SK-N-SH (cell line): ENCODE measurements around the gene PQBP1. TPM values are rescaled to one million over a fixed set of nuclear protein-coding genes. Genes with fewer than 3 reads are reported as not detected.
"Not testable (repeated sequence)": the region's sequence is repeated elsewhere in the genome, so short reads cannot be mapped to it uniquely, and the experiment has no call there.

ENCODE experiments used
- CTCF ChIA-PET: fragments of 300-600, 350-600 bp; formaldehyde crosslinking; extraction: SDS; loops from one replicate; lab custom pipeline; 2021; lab: Yijun Ruan, JAX
- POLR2A ChIA-PET: fragments of 350-600 bp; sonication (Branson Sonifier 250); formaldehyde crosslinking; extraction: SDS; loops from one replicate; lab custom pipeline; 2020; ENCODE audit warnings: antibody characterized with exemption, inconsistent platforms; lab: Yijun Ruan, JAX
- DNase-seq: peaks from one replicate; pipeline ENCODE4 v3.0.0; 2012
- H2AFZ ChIP-seq: fragments of 200-600 bp; sonication (generic); 2 replicates; pipeline ENCODE4 v1.8.1; 2016; ENCODE audit warnings: antibody characterized with exemption, mild to moderate bottlenecking, low read depth
- H3F3A ChIP-seq: fragments of 200-600 bp; sonication (generic); replicated peaks from 2 replicates; pipeline ENCODE3; 2016; ENCODE audit warnings: antibody characterized with exemption, mild to moderate bottlenecking; ENCODE audit not compliant: insufficient read depth
- H3K27ac ChIP-seq, 2 experiments: fragments of 200-500 bp in 1 of 2; fragments of 200-600 bp in 1 of 2; sonication (Bioruptor generic) in 1 of 2; sonication (generic), shearing (Covaris generic) in 1 of 2; 2 replicates each; pipeline versions ENCODE4 v1.5.1 to v1.6.1; 2014 to 2016; ENCODE audit warnings: low read depth in 2 of 2, inconsistent platforms in 1 of 2, low read length in 1 of 2, mild to moderate bottlenecking in 1 of 2, mixed read lengths in 1 of 2
- H3K27me3 ChIP-seq: fragments of 200-600 bp; sonication (generic), shearing (Covaris generic); 2 replicates; pipeline ENCODE4 v1.6.1; 2016; ENCODE audit warnings: mixed run types; ENCODE audit not compliant: insufficient read depth
- H3K36me3 ChIP-seq, 2 experiments: fragments of 200-500 bp in 1 of 2; fragments of 200-600 bp in 1 of 2; sonication (Bioruptor generic) in 1 of 2; sonication (generic) in 1 of 2; replicated peaks in 1 of 2; 2 replicates each; pipeline versions ENCODE3 to v1.5.1; 2014 to 2016; ENCODE audit warnings: low read length in 1 of 2, mild to moderate bottlenecking in 1 of 2; ENCODE audit not compliant: insufficient read depth in 2 of 2, control insufficient read depth in 1 of 2
- H3K4me1 ChIP-seq, 2 experiments: fragments of 200-500 bp in 1 of 2; fragments of 200-600 bp in 1 of 2; sonication (Bioruptor generic) in 1 of 2; sonication (generic), shearing (Covaris generic) in 1 of 2; 2 replicates each; pipeline versions ENCODE4 v1.5.1 to v1.6.1; 2014 to 2016; ENCODE audit warnings: low read depth in 1 of 2, low read length in 1 of 2, mixed run types in 1 of 2; ENCODE audit not compliant: insufficient read depth in 2 of 2, control insufficient read depth in 1 of 2
- H3K4me2 ChIP-seq: fragments of 200-600 bp; sonication (generic), shearing (Covaris generic); 2 replicates; pipeline ENCODE4 v1.6.1; 2017; ENCODE audit warnings: mixed run types
- H3K4me3 ChIP-seq, 2 experiments: fragments of 200-500 bp in 1 of 2; fragments of 200-600 bp in 1 of 2; sonication (Bioruptor generic) in 1 of 2; sonication (generic), shearing (Covaris generic) in 1 of 2; 2 replicates each; pipeline versions ENCODE4 v1.5.1 to v1.8.1; 2014 to 2016; ENCODE audit warnings: low read depth in 2 of 2, inconsistent platforms in 1 of 2, low read length in 1 of 2, mild to moderate bottlenecking in 1 of 2, mixed read lengths in 1 of 2, moderate library complexity in 1 of 2
- H3K79me2 ChIP-seq: fragments of 200-600 bp; sonication (generic); 2 replicates; pipeline ENCODE4 v1.8.1; 2017; ENCODE audit warnings: mild to moderate bottlenecking; ENCODE audit not compliant: insufficient read depth
- H3K9ac ChIP-seq: fragments of 200-600 bp; sonication (generic); 2 replicates; pipeline ENCODE4 v1.6.1; 2017; ENCODE audit warnings: mixed run types
- H3K9me2 ChIP-seq: fragments of 200-600 bp; sonication (generic); 2 replicates; pipeline ENCODE4 v1.6.1; 2017; ENCODE audit warnings: mixed run types
- H3K9me3 ChIP-seq: fragments of 200-600 bp; sonication (generic); 2 replicates; pipeline ENCODE4 v1.6.1; 2017; ENCODE audit warnings: mixed run types, mild to moderate bottlenecking, moderate library complexity
- H4K20me1 ChIP-seq: fragments of 200-600 bp; sonication (generic); 2 replicates; pipeline ENCODE4 v1.6.1; 2017; ENCODE audit warnings: mild to moderate bottlenecking, mixed run types; ENCODE audit not compliant: insufficient read depth
- CHD2 ChIP-seq: fragments of 150-350 bp; IDR thresholded peaks from 2 replicates; pipeline ENCODE4 v1.6.1; 2018; ENCODE audit warnings: low read length; ENCODE audit not compliant: partially characterized antibody
- FOSL2 ChIP-seq: IDR thresholded peaks from 2 replicates; pipeline ENCODE4 v1.4.0; 2012; ENCODE audit warnings: low read depth, mild to moderate bottlenecking, moderate library complexity, borderline replicate concordance
- NFIC ChIP-seq: IDR thresholded peaks from 2 replicates; pipeline ENCODE4 v1.4.0; 2012; ENCODE audit warnings: borderline replicate concordance
- POLR2AphosphoS5 ChIP-seq: IDR thresholded peaks from 2 replicates; pipeline ENCODE4 v1.6.1; 2012; ENCODE audit warnings: low read depth, low read length
- TCF12 ChIP-seq: IDR thresholded peaks from 2 replicates; pipeline ENCODE4 v1.4.0; 2012
- WGBS: methylation state at CpG from one replicate; pipeline ENCODE4 v1.1.6; 2017; ENCODE audit warnings: low lambda C conversion rate; 5-methylcytosine and 5-hydroxymethylcytosine counted together
- polyA plus RNA-seq, 3 experiments: library from polyadenylated mRNA; depleted of rRNA; stranded (reverse); fragments of >200 nt; gene quantifications; 2 replicates each; pipeline ENCODE4 v1.2.3, GENCODE V29; 2012
- TF ChIP-seq, protein P1 (sequence below): IDR thresholded peaks from 2 replicates; pipeline ENCODE4; 2012

Gene PQBP1
- polyA plus RNA-seq, 1 of the 3 experiments (the other 2 are of a cell fraction) = 113 TPM

GRCh38 chrX:48864210-48864609, 33.5 kb upstream of the PQBP1 start:
- peaks cover 4% of the 10 kb centered on the region for H3F3A ChIP-seq
- H3K9ac ChIP-seq = no peak overlapping the region
- whole genome bisulfite sequencing = 18% methylated on average over 4 of the region's 4 CpGs
- TF ChIP-seq FOSL2 (no peak), NFIC (peak; percentile 75), POLR2AphosphoS5 (peak; percentile 23; the same call in 1 of the 2 replicates), TCF12 (peak; percentile 74), CHD2 (no peak)
- TF ChIP-seq, protein P1, sequence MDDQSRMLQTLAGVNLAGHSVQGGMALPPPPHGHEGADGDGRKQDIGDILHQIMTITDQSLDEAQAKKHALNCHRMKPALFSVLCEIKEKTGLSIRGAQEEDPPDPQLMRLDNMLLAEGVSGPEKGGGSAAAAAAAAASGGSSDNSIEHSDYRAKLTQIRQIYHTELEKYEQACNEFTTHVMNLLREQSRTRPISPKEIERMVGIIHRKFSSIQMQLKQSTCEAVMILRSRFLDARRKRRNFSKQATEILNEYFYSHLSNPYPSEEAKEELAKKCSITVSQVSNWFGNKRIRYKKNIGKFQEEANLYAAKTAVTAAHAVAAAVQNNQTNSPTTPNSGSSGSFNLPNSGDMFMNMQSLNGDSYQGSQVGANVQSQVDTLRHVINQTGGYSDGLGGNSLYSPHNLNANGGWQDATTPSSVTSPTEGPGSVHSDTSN = peak; percentile 71
- H3K4me2 ChIP-seq = no peak overlapping the region; the same call in 1 of the 2 replicates
- H3K79me2 ChIP-seq = no peaks in the 10 kb centered on the region
- H3K27me3 ChIP-seq = peaks cover 40% of the 10 kb centered on the region
- H3K36me3 ChIP-seq = no peaks in the 10 kb centered on the region
- ChIA-PET CTCF (no interaction called here), POLR2A (no interaction called here)
- H2AFZ ChIP-seq = no peak overlapping the region
- no peaks in the 10 kb centered on the region for H4K20me1 ChIP-seq
- no peak for DNase-seq
- no peaks in the 10 kb centered on the region for H3K9me3 ChIP-seq
- no peaks in the 10 kb centered on the region for H3K4me1 ChIP-seq
- H3K27ac ChIP-seq = no peak overlapping the region
- no peaks in the 10 kb centered on the region for H3K9me2 ChIP-seq
- H3K4me3 ChIP-seq = no peak overlapping the region

DNA sequence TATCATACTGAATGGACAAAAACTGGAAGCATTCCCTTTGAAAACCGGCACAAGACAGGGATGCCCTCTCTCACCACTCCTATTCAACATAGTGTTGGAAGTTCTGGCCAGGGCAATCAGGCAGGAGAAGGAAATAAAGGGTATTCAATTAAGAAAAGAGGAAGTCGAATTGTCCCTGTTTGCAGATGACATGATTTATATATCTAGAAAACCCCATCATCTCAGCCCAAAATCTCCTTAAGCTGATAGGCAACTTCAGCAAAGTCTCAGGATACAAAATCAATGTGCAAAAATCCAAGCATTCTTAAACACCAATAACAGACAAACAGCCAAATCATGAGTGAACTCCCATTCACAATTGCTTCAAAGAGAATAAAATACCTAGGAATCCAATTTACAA, 25.7 kb upstream of the PQBP1 start:
- CTCF ChIA-PET, DNase-seq, H3K79me2 ChIP-seq, H3K4me3 ChIP-seq, H3K27ac ChIP-seq, H3K9ac ChIP-seq, H3K36me3 ChIP-seq, H3K4me2 ChIP-seq, H2AFZ ChIP-seq, H3K4me1 ChIP-seq, H3K9me2 ChIP-seq, H3K9me3 ChIP-seq, H4K20me1 ChIP-seq, H3F3A ChIP-seq, POLR2A ChIA-PET: not testable (repeated sequence)
- H3K27me3 ChIP-seq = peaks cover 21% of the 10 kb centered on the region
- 29% methylated on average over 2 of the region's 2 CpGs for WGBS

- H3K4me2 ChIP-seq, H3K27me3 ChIP-seq, H3K79me2 ChIP-seq, H3K27ac ChIP-seq, H3K9ac ChIP-seq, H3K9me3 ChIP-seq, POLR2A ChIA-PET, DNase-seq, H3F3A ChIP-seq, H4K20me1 ChIP-seq, H3K4me1 ChIP-seq, H2AFZ ChIP-seq, H3K9me2 ChIP-seq, H3K4me3 ChIP-seq, H3K36me3 ChIP-seq: not testable (repeated sequence)
- CTCF ChIA-PET = interaction anchor here (0.6 kb wide), 1 partner anchor 52 kb away, joined by 3 read pairs; no protein-coding TSS in a partner anchor
- WGBS = 16% methylated on average over 4 of the region's 4 CpGs
Measured at GRCh38 chrX:48876944-48877343, 20.8 kb upstream of the PQBP1 start.
